ENCODE data around the gene ALOX12B.

DNA sequence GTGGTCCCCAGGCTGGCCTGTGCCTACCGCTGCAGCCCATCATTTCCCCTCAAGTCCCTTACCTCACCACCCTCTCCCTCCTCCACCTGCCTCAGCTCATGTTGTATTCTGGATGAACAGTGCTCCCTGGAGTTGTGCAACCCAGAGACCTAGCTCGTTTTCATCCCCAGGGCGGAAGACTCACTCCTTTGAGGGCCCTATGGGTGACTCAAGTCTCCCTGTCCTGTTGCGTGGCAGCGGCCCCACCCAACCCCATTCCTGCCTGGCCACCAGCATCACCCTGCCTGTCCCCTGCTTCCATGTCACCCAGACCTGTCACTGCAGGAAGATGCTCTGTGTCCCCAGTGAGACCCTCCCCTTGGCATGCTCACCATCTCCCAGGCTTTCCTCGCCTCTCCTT lies 3.3 kb downstream of the ALOX12B start:
- TF ChIP-seq, protein P1, sequence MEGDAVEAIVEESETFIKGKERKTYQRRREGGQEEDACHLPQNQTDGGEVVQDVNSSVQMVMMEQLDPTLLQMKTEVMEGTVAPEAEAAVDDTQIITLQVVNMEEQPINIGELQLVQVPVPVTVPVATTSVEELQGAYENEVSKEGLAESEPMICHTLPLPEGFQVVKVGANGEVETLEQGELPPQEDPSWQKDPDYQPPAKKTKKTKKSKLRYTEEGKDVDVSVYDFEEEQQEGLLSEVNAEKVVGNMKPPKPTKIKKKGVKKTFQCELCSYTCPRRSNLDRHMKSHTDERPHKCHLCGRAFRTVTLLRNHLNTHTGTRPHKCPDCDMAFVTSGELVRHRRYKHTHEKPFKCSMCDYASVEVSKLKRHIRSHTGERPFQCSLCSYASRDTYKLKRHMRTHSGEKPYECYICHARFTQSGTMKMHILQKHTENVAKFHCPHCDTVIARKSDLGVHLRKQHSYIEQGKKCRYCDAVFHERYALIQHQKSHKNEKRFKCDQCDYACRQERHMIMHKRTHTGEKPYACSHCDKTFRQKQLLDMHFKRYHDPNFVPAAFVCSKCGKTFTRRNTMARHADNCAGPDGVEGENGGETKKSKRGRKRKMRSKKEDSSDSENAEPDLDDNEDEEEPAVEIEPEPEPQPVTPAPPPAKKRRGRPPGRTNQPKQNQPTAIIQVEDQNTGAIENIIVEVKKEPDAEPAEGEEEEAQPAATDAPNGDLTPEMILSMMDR (IDR thresholded peaks at IDR 0.05; ENCODE audit: insufficient read depth, low read length, poor library complexity, severe bottlenecking): no peak
- no peak for TF ChIP-seq EZH2phosphoT487 (conservative IDR thresholded peaks at IDR 0.05; ENCODE audit: low read length)
